Measurements from ENCODE around the gene ATP6V0A4.
"Not testable (repeated sequence)": the region's sequence is repeated elsewhere in the genome, so short reads cannot be mapped to it uniquely, and the experiment has no call there.

ATP6V0A4 gene

GRCh38 chr7:138699661-138700060, 98.3 kb downstream of the ATP6V0A4 start:
- no peak for DNase-seq (ENCODE audit: low read depth)

- no peak for DNase-seq (ENCODE audit: low read depth)
These were observed 99.7 kb downstream of the ATP6V0A4 start for GRCh38 chr7:138698281-138698680.

DNA sequence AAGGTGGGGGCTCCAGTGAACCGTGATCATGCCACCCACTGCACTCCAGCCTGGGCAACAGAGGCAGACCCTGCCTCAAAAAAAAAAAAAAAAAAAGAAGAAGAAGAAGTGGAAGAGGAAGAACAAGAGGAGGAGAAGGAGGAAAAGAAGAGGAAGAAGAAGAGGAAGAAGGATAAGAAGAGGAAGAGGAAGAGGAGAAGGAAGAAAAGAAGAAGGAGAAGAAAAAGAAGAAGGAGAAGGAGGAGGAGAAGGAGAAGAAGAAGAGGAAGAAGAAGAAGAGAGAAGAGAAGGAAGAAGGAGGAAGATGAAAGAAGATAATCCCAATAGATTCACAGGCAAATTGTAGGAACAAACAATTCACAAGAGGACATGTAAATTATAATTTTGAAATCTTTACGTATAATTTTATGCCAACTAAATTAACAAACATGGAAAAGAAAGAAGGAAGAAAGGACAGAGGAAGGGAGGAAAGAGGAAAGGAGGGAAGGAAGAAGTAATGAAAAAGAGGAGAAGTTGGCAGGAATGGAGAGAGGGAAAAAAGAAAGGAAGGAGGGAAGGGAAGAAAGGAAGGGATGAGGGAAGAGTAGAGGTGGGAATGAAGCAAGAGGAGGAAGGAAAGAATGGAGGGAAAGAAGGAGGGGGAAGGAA, 100.3 kb downstream of the ATP6V0A4 start:
- no peak for DNase-seq (ENCODE audit: low read depth)

DNA sequence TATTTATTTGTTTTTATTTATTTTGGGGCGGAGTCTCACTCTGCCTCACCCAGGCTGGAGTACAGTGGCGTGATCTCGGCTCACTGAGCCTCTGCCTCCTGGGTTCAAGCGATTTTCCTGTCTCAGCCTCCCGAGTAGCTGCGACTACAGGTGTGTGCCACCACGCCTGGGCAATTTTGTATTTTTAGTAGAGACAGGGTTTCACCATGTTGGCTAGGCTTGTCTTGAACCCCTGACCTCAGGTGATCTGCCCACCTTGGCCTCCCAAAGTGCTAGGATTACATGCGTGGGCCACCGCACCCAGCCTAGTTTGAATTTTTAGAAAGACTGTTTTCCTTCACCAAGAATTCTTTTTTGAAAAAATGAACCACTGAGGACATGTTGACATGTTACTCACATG, 102.2 kb downstream of the ATP6V0A4 start:
- not testable (repeated sequence) for DNase-seq (ENCODE audit: low read depth)

GRCh38 chr7:138695106-138695505, 102.9 kb downstream of the ATP6V0A4 start:
- DNase-seq (ENCODE audit: low read depth), result no peak

DNA sequence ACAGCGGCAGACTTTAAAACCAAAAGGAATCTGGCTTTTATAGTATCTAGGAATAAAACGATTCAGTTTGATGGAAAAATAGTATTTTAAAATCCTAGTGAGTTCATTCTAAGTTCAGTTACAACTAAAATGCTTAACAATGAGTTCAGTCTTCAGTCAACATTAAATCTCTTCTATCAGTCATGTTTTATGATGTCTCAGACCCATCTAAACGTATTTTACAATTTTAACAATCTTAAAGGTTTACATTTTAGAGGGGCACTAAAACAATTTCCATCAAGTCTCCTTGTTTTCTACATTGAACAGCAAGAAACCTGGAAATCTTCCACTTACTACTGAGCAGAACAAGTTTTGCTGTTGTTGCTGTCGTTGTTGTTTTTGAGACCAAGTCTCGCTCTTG, 106.8 kb downstream of the ATP6V0A4 start:
- DNase-seq (ENCODE audit: low read depth), result no peak

DNA sequence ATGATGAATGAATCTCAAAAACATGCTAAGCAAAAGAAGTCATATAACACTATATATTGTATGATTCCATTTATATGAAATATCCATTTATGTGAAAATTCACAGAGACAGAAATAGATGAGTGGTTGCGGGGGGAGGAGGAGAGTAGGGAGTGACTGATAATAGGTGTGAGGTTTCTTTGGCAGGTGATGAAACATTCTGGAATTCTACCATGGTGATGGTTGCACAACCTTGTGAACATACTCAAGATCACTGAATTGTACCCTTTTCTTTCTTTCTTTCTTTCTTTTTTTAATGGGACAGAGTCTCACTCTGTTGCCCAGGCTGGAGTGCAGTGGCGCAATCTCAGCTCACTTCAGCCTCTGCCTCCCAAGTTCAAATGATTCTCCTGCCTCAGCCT, 107.5 kb downstream of the ATP6V0A4 start:
- DNase-seq (ENCODE audit: low read depth), result no peak

DNA sequence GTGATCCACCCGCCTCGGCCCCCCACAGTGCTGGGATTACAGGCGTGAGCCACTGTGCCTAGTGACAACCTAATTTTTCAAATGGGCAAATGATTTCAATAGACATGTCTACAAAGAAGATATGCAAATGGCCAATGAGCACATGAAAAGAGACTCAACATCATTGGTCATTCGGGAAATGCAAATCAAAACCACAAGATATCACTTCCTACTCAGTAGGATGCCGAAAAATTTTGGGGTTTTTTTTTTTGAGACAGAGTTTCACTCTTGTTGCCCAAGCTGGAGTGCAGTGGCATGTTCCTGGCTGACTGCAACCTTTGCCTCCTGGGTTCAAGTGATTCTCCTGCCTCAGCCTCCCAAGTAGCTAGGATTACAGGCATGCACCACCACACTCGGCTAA, 110.0 kb downstream of the ATP6V0A4 start:
- DNase-seq (ENCODE audit: low read depth), result not testable (repeated sequence)

DNA sequence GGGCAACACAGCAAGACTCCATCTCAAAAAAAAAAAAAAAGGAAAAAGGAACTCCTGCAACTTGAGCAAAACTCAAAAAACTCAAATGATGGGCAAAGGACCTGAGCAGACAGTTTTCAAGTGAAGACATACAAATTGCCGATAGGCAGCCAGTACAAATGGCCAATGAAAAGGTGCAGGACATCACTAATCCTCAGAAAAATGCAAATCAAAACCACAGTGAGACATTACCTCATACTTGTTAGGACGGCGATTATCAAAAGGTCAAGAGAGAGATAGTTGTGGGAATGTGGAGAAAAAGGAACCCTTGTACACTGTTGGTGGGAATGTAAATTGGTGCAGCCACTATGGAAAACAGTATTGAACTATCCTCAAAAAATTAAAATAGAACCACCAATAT, 113.7 kb downstream of the ATP6V0A4 start:
- DNase-seq (ENCODE audit: low read depth), result no peak

- DNase-seq (ENCODE audit: low read depth), result no peak
These were observed 118.2 kb downstream of the ATP6V0A4 start for GRCh38 chr7:138679793-138680192.

DNA sequence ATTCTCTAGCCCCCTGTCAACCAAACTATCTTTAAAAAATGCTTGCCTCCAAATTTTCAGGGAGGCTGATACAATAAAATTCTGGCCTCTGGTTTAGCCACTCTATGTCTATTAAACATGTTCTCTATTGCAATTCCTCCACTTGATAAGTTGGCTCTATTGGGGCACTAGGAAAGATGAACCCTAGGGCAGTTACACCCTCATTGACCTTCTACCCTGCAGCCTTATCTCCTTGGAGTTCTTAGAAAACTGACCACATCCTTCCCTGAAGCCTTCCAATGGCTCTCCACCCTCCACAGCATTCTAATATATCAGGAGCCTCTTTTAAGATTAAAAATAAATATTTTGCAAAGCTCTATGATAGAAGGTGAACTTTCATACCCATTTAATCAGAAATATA, 127.4 kb downstream of the ATP6V0A4 start:
- DNase-seq (ENCODE audit: low read depth), result no peak

DNA sequence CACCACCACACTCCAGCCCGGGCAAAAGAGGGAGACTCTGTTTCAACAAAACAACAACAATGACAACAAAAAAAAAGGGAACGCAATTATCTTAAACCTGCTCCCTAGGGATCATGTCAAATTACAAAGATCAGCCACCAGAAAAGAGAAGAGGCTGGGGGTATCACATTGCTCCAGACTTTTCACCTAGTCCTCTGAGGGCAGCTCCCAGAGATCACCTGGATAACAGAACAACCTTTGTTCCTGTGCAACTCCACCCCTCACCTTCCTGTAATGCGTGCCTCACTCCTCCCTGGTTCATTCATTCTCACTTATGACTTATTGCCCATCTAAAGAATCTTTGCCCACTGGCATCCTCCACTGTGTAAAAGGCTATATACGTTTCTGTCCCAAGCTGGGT, 128.6 kb downstream of the ATP6V0A4 start:
- DNase-seq (ENCODE audit: low read depth), result no peak

DNA sequence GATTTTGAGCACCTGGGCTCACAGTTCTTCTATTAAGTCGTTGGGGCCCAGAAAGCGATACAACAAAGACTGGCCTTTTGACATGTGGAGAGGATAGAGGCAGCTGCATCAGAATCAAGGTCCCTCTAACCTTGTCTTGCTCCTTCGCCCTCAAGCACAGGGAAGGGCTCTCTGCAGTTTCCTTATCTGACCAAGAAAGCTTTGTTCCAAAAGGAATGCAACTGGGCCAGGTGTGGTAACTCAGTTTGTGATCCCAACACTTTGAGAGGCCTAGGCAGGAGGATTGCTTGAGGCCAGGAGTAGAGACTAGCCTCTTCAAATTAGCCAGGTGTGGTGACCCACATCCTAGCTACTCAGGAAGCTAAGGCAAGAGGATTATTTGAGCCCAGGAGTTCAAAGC, 129.1 kb downstream of the ATP6V0A4 start:
- DNase-seq (ENCODE audit: low read depth), result no peak

DNA sequence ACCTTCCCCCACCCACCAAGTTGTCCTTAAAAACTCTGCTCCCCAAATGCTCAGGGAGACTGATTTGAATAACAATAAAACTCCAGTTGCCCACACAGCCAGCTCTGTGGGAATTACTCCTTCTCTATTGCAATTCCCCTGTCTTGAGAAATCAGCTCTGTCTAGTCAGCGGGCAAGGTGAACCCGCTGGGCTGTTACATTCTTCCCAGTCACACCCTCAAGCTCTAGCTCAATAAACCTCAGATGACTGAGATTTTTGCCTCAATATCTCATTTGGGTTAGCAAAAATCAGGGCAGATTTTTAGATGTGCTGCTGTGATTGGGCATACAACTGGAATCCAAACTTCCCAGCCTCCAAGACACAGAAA, 129.8 kb downstream of the ATP6V0A4 start:
- DNase-seq (ENCODE audit: low read depth), result no peak

DNA sequence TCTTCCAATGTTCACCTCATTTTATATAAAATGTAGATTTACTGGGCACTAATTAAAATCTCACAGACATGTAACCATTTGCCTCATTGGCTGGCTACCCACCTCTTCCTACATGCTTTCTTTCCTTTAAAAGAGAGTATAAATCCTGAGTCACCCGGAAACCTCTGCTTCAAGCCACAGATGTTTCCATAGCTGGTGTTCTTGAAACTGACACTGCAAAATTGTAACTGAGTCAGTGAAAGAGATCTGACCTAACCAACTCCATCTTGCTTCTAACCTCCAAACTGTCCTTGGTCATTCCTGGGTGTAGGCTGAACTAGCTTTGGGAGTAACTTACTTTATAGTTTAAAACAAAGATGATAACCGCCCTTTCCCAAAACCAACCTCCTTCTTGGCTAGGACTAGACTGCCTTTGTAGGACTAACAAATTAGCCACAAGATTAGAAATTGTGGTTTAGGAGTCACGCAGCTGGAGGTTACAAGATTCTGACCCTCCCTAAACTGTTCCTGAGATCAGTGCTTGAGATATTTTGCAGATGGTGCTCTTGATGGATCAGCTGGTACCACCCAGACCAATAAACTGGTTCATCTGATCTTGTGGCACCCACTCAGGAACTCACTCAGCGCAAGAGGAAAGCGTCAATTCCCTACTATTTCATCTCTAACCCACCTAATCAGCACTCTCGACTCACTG, 130.3 kb downstream of the ATP6V0A4 start:
- no peak for DNase-seq (ENCODE audit: low read depth)

DNA sequence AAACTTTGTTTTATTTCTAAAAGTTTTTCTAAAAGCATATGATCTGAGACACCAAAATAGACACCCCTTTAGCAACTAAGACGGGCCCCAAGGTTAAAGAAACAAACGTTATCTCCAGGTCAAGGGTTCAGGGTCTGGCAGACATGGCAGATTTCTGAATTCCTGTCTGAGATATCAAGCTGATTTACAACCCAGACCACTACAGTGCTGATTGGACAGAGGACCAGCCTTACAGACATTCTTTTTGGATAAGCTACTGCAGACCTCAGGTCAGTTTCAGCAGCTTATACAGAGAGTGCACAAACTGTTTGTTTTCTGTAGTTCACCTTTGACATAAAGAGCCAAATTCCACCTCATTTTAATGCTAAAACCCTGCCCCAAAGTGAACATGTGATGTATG, 131.6 kb downstream of the ATP6V0A4 start:
- no peak for DNase-seq (ENCODE audit: low read depth)

DNA sequence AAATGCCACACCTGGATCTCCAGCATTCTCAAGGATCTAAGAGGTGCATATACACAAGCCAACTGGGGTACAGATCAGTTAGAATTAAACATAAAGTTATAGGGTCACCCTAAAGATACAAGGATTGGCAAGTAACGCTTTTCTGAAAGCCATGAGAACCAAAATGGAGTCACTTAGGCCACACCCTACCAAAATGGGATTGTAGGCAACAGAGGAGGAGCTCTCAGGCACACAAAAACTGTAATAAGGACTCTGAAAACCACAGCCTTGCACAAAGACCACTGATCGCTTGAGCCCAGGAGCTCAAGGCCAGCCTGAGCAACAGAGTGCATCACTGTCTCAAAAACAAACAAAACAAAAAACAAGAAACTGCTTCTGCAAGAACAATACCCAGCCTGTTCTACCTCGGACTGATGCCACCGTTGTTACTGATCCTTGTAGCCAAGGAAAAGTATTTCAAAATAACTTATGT, 132.3 kb downstream of the ATP6V0A4 start:
- DNase-seq (ENCODE audit: low read depth), result no peak

DNA sequence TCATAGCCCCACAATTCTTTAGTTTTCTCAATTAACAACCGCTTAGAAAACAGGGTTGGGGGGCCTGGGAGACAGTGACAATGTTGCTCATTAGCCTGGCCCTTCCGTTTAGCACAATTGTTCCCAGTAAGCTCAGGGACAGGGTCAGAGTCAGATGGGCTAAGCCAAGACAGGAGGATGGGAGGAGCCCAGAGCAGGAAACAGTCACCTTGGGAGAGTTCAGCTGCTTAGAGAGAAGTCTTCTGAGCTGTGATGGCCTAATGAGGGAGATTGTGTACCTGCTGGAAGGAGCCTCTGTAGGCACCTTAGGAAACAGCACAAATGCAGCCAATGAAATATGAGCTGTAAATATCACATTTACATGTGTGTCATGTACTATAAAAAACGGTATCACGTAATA, 132.7 kb downstream of the ATP6V0A4 start:
- DNase-seq (ENCODE audit: low read depth), result no peak

DNA sequence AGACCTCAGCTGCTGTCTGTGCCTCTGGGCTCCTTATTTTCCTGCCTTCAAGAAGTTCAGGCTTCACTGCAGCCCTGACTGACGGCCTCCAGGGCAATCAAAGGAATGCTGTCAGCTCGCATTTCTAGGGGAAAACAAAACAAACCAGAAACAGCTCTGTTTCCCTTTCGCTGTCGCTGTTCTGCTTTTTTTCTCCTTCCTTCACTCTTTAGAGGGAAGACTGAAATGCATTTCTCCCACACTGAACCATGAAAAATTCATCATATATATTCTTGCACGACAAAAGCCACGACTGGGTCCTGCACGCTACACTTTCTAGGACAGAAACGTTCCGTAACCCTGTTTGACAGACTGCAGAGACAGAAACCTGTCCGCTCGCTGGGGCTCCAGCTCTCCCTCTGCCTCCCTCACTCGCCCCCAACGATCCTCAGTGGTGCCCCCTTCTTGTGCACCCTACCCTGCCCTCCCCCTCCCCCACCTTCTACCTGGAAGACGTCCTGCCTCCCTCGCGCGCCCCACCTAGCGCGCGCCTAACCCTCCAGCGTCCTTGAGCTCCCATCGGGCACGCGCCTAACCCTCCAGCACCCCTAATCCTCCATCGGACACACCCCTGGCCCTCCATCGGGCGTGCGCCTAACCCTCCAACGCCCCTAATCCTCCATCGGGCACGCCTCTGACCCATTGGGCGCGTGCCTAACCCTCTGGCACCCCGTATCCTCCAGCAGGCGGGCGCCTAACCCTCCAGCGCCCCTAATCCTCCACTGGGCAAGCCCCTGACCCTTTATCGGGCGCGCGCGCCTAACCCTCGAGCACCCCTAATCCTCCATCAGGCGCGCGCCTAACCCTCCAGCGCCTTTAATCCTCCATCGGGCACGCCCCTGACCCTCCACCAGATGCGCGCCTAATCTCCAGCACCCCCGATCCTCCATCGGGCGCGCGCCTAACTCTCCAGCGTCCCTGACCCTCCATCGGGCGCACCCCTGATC, 134.0 kb downstream of the ATP6V0A4 start:
- no peak for DNase-seq (ENCODE audit: low read depth)

DNA sequence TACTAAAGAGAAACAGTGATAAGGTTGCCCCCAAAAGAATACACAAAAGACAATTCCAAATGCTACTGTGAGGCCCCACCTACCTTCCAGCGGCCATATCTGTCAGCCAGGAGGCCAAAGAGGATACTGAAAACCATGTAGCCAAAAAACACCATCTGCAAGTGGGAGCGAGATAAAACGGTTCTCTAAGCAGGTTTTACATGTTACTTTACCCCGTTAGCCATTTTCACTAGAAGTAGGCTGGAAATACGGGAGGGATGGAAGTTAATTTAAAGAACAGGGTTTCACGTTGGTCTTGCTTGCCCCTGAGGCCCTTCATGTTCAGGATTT, 135.0 kb downstream of the ATP6V0A4 start:
- no peak for DNase-seq (ENCODE audit: low read depth)

DNA sequence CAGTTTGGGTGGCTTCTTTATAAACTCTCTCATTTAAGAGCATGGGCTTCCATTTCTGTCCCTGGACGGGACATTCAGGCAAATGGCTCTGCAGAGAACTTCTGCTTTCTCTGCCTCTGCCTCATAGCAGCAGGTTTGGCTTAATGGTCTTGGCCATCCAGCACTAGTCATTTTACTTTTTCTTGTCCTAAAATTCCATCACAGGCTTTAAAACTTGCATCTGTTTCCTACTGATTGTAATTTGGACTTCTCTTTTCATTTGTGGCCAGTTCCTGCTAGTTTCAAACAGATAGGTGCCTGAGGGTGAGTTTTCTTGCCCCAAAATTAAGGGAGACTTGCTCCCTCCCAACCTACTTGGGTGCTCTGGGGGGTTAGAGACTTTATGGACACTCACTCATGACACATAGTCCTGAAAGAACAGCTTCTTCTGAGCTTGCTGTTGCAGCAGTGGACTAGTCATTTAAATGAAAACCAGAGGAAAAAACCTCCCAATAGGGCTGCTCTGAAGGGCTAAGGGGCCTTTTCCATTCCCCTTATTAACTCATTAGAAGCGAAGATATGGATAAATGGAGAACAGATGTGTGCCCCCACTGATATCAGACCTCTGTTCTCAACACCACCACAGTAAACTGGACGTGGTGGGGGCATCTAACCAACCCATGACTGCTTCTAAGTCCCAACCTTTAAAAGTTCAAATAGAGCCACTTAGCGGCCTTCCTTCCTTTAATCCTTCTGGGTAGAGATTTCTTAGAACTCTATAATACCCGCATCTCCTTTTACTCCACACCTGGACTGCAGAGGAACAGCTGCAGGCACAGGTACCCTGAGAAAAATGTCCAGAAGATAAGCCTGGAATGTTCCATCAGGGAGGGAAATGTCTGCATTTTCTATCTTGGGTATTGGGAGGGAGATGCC, 135.7 kb downstream of the ATP6V0A4 start:
- no peak for DNase-seq (ENCODE audit: low read depth)

Measured in GM04503 (cell line).